GM12878 (cell line): ENCODE results near the gene DDX24. TPM values are rescaled to one million over a fixed set of nuclear protein-coding genes. Genes with fewer than 3 reads are reported as not detected.

Experiments
- ATAC-seq: fragments of 200-7000 bp; cut with Tn5 transposase; 3 replicates; pipeline ENCODE4 v1.9.1; 2020; ENCODE audit warnings: mild to moderate bottlenecking, moderate library complexity
- BruUV-seq: library from RNA; stranded (reverse); fragments of 400-500 nt; replicated peaks from 2 replicates; lab custom pipeline; 2021; lab: Mats Ljungman, UMichigan
- CTCF ChIA-PET: fragments of 300-600 bp; sonication (Branson Sonifier 250); formaldehyde crosslinking; extraction: SDS; loops from one replicate; lab custom pipeline; 2021; ENCODE audit warnings: inconsistent platforms; lab: Yijun Ruan, JAX
- POLR2A ChIA-PET: fragments of 350-600 bp; formaldehyde crosslinking; extraction: SDS; loops from one replicate; lab custom pipeline; 2021; ENCODE audit warnings: inconsistent platforms; lab: Charles Lee
- RAD21 ChIA-PET: fragments of 300-600 bp; sonication (Branson Sonifier 250); formaldehyde crosslinking; loops from one replicate; lab custom pipeline; 2023; ENCODE audit warnings: antibody characterized with exemption; ENCODE audit not compliant: unreplicated experiment; lab: Charles Lee
- SMC1A ChIA-PET: fragments of 300-600 bp; sonication (Branson Sonifier 250); formaldehyde crosslinking; loops from one replicate; lab custom pipeline; 2023; ENCODE audit not compliant: unreplicated experiment, uncharacterized antibody; lab: Charles Lee
- DNase-seq: peaks from one replicate; pipeline ENCODE4 v3.0.0-alpha.2; 2011; ENCODE audit warnings: low read depth, low spot score
- FAIRE-seq: peaks from 3 replicates; lab custom pipeline; 2011; peaks lifted over from hg19 to GRCh38; lab: Jason Lieb, UNC
- H2AFZ ChIP-seq: 2 replicates; pipeline ENCODE4 v1.6.0; 2011; ENCODE audit warnings: low read depth, low read length, control low read depth; ENCODE audit not compliant: control insufficient read depth
- H3K27ac ChIP-seq: 2 replicates; pipeline ENCODE4 v1.5.1; 2011; ENCODE audit warnings: control low read depth; ENCODE audit not compliant: control insufficient read depth, insufficient read depth
- H3K27me3 ChIP-seq, 2 experiments: replicated peaks in 1 of 2; 2 replicates each; pipeline versions ENCODE4 v1.6.0 to v1.6.1; 2011; ENCODE audit warnings: low read length in 1 of 2; ENCODE audit not compliant: control insufficient read depth in 2 of 2, insufficient read depth in 2 of 2
- H3K36me3 ChIP-seq, 2 experiments: 2 replicates each; pipeline ENCODE4 v1.5.1; 2011; ENCODE audit warnings: low read length in 1 of 2; ENCODE audit not compliant: control insufficient read depth in 2 of 2, insufficient read depth in 2 of 2
- H3K4me1 ChIP-seq: 2 replicates; pipeline ENCODE4 v1.6.1; 2011; ENCODE audit warnings: mild to moderate bottlenecking, low read length, moderate library complexity, mixed read lengths; ENCODE audit not compliant: control insufficient read depth, insufficient read depth
- H3K4me2 ChIP-seq: 2 replicates; pipeline ENCODE4 v1.6.0; 2011; ENCODE audit warnings: control low read depth; ENCODE audit not compliant: control insufficient read depth, insufficient read depth
- H3K4me3 ChIP-seq: fragments of 200-600 bp; sonication (generic); 2 replicates; pipeline ENCODE4 v1.5.1; 2016
- H3K79me2 ChIP-seq: 2 replicates; pipeline ENCODE4 v1.6.0; 2011; ENCODE audit warnings: low read length; ENCODE audit not compliant: control insufficient read depth, insufficient read depth
- H3K9ac ChIP-seq: 2 replicates; pipeline ENCODE4 v1.8.0; 2011; ENCODE audit warnings: low read length, control low read depth, mixed read lengths; ENCODE audit not compliant: control insufficient read depth, insufficient read depth
- H3K9me3 ChIP-seq: replicated peaks from 3 replicates; pipeline ENCODE4 v1.5.1; 2011; ENCODE audit warnings: mild to moderate bottlenecking, low read length; ENCODE audit not compliant: control insufficient read depth, insufficient read depth
- H4K20me1 ChIP-seq: 2 replicates; pipeline ENCODE4 v1.6.0; 2011; ENCODE audit not compliant: control insufficient read depth, insufficient read depth
- ATF7 ChIP-seq: fragments of 450-650 bp; IDR thresholded peaks from 2 replicates; pipeline ENCODE4 v1.6.1; 2016; ENCODE audit warnings: low read depth, mild to moderate bottlenecking
- CHD4 ChIP-seq: fragments of 200-600 bp; sonication (generic); IDR thresholded peaks from 2 replicates; pipeline ENCODE4 v1.6.1; 2016; ENCODE audit warnings: mild to moderate bottlenecking
- FOXK2 ChIP-seq: fragments of 450-650 bp; IDR thresholded peaks from 2 replicates; pipeline ENCODE4 v1.6.1; 2017; ENCODE audit warnings: mild to moderate bottlenecking, moderate library complexity
- KAT2A ChIP-seq: conservative IDR thresholded peaks from 2 replicates; pipeline ENCODE4 v1.6.1; 2011; ENCODE audit warnings: low read depth, low read length; ENCODE audit not compliant: control insufficient read depth
- KDM1A ChIP-seq: fragments of 200-600 bp; sonication (generic); IDR thresholded peaks from 2 replicates; pipeline ENCODE4 v1.6.1; 2016; ENCODE audit warnings: borderline replicate concordance
- NFYB ChIP-seq: IDR thresholded peaks from 2 replicates; pipeline ENCODE4 v1.6.1; 2011; ENCODE audit warnings: low read depth, mild to moderate bottlenecking, low read length, improper control_type of control experiment, moderate library complexity; ENCODE audit not compliant: insufficient read depth
- RAD51 ChIP-seq: fragments of 450-650 bp; IDR thresholded peaks from 2 replicates; pipeline ENCODE4 v1.6.1; 2016; ENCODE audit warnings: moderate library complexity, mild to moderate bottlenecking, inconsistent platforms
- RELA ChIP-seq: fragments of 450-650 bp; IDR thresholded peaks from 2 replicates; pipeline ENCODE4 v1.8.0; 2014; ENCODE audit warnings: borderline replicate concordance; ENCODE audit not compliant: partially characterized antibody
- SMARCA5 ChIP-seq: fragments of 450-650 bp; IDR thresholded peaks from 2 replicates; pipeline ENCODE4 v1.6.1; 2017; ENCODE audit warnings: mild to moderate bottlenecking
- SP1 ChIP-seq: IDR thresholded peaks from one replicate; pipeline ENCODE4 v1.6.1; 2011; ENCODE audit warnings: low read depth, low read length
- SREBF2 ChIP-seq: IDR thresholded peaks from 2 replicates; pipeline ENCODE4 v1.6.1; 2012; ENCODE audit warnings: mild to moderate bottlenecking, low read length
- TAF1 ChIP-seq: IDR thresholded peaks from 2 replicates; pipeline ENCODE4 v1.6.1; 2011; ENCODE audit warnings: mild to moderate bottlenecking, low read depth, low read length, borderline replicate concordance
- ZSCAN29 ChIP-seq: fragments of 450-650 bp; IDR thresholded peaks from 2 replicates; pipeline ENCODE4 v1.6.1; 2017; ENCODE audit warnings: mild to moderate bottlenecking, moderate library complexity
- WGBS: methylation state at CpG from one replicate; pipeline ENCODE4 v1.1.6; 2016; ENCODE audit warnings: low lambda C conversion rate; ENCODE audit not compliant: insufficient replicate concordance, insufficient coverage; ENCODE audit errors: missing lambda C conversion rate; 5-methylcytosine and 5-hydroxymethylcytosine counted together
- in situ Hi-C: fragments of 300-500 bp; cut with MboI; formaldehyde crosslinking; loops from 9 replicates; pipeline ENCODE4 v1.14.3; 2018; ENCODE audit warnings: mixed read lengths
- intact Hi-C: fragments of 100-400 bp; cut with micrococcal nuclease; formaldehyde crosslinking; loops from one replicate; pipeline ENCODE4 v1.14.2; 2022; ENCODE audit not compliant: unreplicated experiment
- polyA plus RNA-seq, 11 experiments: library from polyadenylated mRNA; depleted of rRNA in 4 of 11; unstranded in 6 of 11; stranded (reverse) in 5 of 11; fragments of >200 nt; fragmentation: Nextera tagmentation in 4 of 11; fragmentation: Illumina TruSeq in 1 of 11; extraction: Ambion mirVana in 4 of 11; extraction: Trizol in 1 of 11; gene quantifications; 1 replicate in 1 of 11; 2 replicates in 10 of 11; pipeline versions ENCODE4 v1.2.1 to v1.2.3, GENCODE V29; 2011 to 2016; ENCODE audit warnings: inconsistent platforms in 2 of 11, missing spikeins in 2 of 11, low read depth in 1 of 11
- total RNA-seq, 4 experiments: library from RNA; depleted of rRNA in 3 of 4; stranded (reverse); fragments of >200 nt in 3 of 4; fragmentation: Illumina TruSeq in 1 of 4; extraction: Trizol in 1 of 4; gene quantifications; 2 replicates each; pipeline versions ENCODE4 v1.2.1 to v1.2.3, GENCODE V29; 2013 to 2021
- TF ChIP-seq, protein P1 (sequence below): IDR thresholded peaks from 2 replicates; pipeline ENCODE4 v1.6.1; 2012; ENCODE audit warnings: low read depth, low read length, improper control_type of control experiment
- TF ChIP-seq, protein P2 (sequence below): IDR thresholded peaks from 2 replicates; pipeline ENCODE4 v1.6.1; 2011; ENCODE audit warnings: borderline replicate concordance, low read depth, mild to moderate bottlenecking, moderate library complexity, mixed read lengths, low read length; ENCODE audit not compliant: insufficient read depth; ENCODE audit errors: extremely low read length
- TF ChIP-seq, protein P3 (sequence below): IDR thresholded peaks from 2 replicates; pipeline ENCODE4 v1.6.1; 2011; ENCODE audit warnings: low read depth, mild to moderate bottlenecking, low read length, moderate library complexity, borderline replicate concordance; ENCODE audit errors: extremely low read depth
- TF ChIP-seq, protein P4 (sequence below): IDR thresholded peaks from 2 replicates; pipeline ENCODE4 v1.6.1; 2011; ENCODE audit warnings: mild to moderate bottlenecking, low read depth, low read length, moderate library complexity; ENCODE audit not compliant: insufficient replicate concordance

The DDX24 gene
- total and polyA plus RNA-seq, 10 of the 15 experiments (the other 5 are each of a cell fraction or from before 2014, with no cell fraction given) = 137 to 266 (median 184) TPM

DNA sequence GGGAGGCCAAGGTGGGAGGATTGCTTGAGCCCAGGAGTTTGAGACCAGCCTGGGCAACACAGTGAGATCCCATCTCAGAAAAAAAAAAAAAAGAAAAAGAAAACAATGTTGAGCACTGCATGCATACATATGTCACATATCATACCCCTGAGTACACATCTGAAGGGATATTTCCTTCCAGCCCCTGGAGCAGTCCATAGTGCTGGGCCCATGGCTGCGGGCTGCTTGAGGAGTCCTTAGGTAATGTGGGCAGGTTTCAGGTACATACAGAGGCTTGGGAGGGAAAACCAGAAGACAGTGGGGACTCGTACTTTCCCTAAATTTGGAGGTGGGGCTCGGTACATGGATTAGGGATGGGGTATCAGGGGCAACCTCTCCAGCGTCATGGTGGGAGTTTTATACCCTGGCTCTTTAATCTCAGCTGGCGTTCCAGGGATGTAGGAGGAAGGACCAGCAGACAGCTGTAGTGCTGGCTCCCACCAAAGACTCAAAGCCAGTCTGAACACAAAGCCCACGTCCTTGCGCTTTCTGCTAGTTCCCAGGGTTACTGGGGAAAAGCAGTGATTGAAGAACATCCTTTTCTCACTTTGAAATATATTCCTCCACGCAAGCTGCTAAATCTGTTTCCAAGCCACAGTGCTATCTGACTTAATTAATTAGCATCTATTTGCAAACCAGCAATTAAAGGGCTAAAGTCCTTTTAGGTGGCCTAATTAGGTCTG is 49.7 kb downstream of the DDX24 start:
- ChIA-PET POLR2A (no interaction called here), SMC1A (interaction anchor here (0.8 kb wide), 1 partner anchor 102 kb away, joined by 3 read pairs; no protein-coding TSS in a partner anchor), CTCF (interaction anchor here (1.3 to 8.5 kb wide), 4 partner anchors 92 to 109 kb away, joined by 3 to 221 read pairs (median 8); no protein-coding TSS in a partner anchor), RAD21 (interaction anchor here (0.9 to 1.2 kb wide), 2 partner anchors 92 to 106 kb away, joined by 3 to 4 read pairs; no protein-coding TSS in a partner anchor)
- H3K9ac ChIP-seq = no peak overlapping the region
- no peaks in the 10 kb centered on the region for H3K36me3 ChIP-seq
- no peaks in the 10 kb centered on the region for H4K20me1 ChIP-seq
- 53% methylated on average over 8 of the region's 8 CpGs for WGBS
- 0 out of 4 replicates have a peak, but pooled peaks cover 0 to 5% of the 10 kb centered on the region in 2 experiments for H3K27me3 ChIP-seq
- no peak overlapping the region for H3K4me2 ChIP-seq
- ATAC-seq = no peak
- H3K27ac ChIP-seq = no peak overlapping the region
- BruUV-seq = no TSS peak
- no peaks in the 10 kb centered on the region for H3K79me2 ChIP-seq
- no peak for DNase-seq
- intact Hi-C loops (no loop called here), in situ Hi-C loops (no loop called here)
- no peak overlapping the region for H2AFZ ChIP-seq
- TF ChIP-seq ZSCAN29 (no peak), KAT2A (no peak), KDM1A (no peak), RELA (no peak), NFYB (no peak), TAF1 (no peak), ATF7 (no peak), SP1 (no peak), CHD4 (no peak), RAD51 (no peak), FOXK2 (no peak), SMARCA5 (no peak), SREBF2 (no peak)
- TF ChIP-seq, protein P1, sequence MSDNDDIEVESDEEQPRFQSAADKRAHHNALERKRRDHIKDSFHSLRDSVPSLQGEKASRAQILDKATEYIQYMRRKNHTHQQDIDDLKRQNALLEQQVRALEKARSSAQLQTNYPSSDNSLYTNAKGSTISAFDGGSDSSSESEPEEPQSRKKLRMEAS = no peak
- TF ChIP-seq, protein P2, sequence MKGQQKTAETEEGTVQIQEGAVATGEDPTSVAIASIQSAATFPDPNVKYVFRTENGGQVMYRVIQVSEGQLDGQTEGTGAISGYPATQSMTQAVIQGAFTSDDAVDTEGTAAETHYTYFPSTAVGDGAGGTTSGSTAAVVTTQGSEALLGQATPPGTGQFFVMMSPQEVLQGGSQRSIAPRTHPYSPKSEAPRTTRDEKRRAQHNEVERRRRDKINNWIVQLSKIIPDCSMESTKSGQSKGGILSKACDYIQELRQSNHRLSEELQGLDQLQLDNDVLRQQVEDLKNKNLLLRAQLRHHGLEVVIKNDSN = no peak
- TF ChIP-seq, protein P3, sequence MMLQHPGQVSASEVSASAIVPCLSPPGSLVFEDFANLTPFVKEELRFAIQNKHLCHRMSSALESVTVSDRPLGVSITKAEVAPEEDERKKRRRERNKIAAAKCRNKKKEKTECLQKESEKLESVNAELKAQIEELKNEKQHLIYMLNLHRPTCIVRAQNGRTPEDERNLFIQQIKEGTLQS = no peak
- TF ChIP-seq, protein P4, sequence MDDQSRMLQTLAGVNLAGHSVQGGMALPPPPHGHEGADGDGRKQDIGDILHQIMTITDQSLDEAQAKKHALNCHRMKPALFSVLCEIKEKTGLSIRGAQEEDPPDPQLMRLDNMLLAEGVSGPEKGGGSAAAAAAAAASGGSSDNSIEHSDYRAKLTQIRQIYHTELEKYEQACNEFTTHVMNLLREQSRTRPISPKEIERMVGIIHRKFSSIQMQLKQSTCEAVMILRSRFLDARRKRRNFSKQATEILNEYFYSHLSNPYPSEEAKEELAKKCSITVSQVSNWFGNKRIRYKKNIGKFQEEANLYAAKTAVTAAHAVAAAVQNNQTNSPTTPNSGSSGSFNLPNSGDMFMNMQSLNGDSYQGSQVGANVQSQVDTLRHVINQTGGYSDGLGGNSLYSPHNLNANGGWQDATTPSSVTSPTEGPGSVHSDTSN = no peak
- FAIRE-seq = no peak
- H3K9me3 ChIP-seq = no peaks in the 10 kb centered on the region
- no peaks in the 10 kb centered on the region for H3K4me1 ChIP-seq
- no peak overlapping the region for H3K4me3 ChIP-seq
